SK-N-MC (cell line): ENCODE data around the gene SLC3A2.

ENCODE experiments used
- EZH2 ChIP-seq: fragments of 200-600 bp; sonication (generic); IDR thresholded peaks from one replicate; pipeline ENCODE4 v1.6.1; 2017; ENCODE audit warnings: antibody characterized with exemption
- POLR2AphosphoS5 ChIP-seq: IDR thresholded peaks from 2 replicates; pipeline ENCODE4 v1.6.1; 2012; ENCODE audit warnings: mild to moderate bottlenecking, low read depth, low read length, borderline replicate concordance

DNA sequence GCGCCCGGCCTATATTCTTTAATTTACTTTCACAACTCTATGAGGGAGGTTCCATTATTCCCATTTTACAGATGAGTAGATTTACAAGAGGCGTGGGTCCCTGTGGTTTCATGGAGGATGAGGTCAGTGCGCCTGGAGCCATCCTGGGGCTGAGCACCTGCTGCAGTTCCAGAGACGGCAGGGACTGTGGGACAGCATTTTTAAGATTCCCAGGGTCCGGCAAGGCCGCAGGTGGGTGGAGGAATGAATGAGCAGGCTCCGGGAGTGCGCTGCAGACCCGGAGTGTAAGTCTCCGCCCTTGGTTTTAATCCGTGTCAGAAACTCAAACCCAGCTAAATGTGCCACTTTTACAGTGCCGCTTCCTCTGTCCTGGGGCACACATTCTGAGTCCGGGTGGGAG is 44.6 kb downstream of the SLC3A2 start:
- TF ChIP-seq POLR2AphosphoS5 (no peak), EZH2 (no peak)
